Activated CD8-positive, alpha-beta memory T cell treated with anti-CD3 and anti-CD28 coated beads, Interleukin-2, amount 50 U/mL, for 1 hour (primary cell): ENCODE results near the gene IGF2.

Experiments used
- DNase-seq: peaks from one replicate; pipeline ENCODE4 v3.0.0-alpha.2; 2020; ENCODE audit errors: extremely low read depth

IGF2 gene

GRCh38 chr11:2169626-2170570 is 30.7 kb upstream of the IGF2 start:
- no peak for DNase-seq

GRCh38 chr11:2169005-2169378 is 29.8 kb upstream of the IGF2 start:
- no peak for DNase-seq

GRCh38 chr11:2168286-2169004 is 29.3 kb upstream of the IGF2 start:
- DNase-seq: no peak

GRCh38 chr11:2167141-2168045 is 28.2 kb upstream of the IGF2 start:
- no peak for DNase-seq

GRCh38 chr11:2166091-2166851 is 27.1 kb upstream of the IGF2 start:
- DNase-seq: no peak

GRCh38 chr11:2165571-2165970 is 26.4 kb upstream of the IGF2 start:
- DNase-seq: no peak

GRCh38 chr11:2164861-2165555 is 25.8 kb upstream of the IGF2 start:
- DNase-seq: no peak

GRCh38 chr11:2164081-2164480 is 24.9 kb upstream of the IGF2 start:
- no peak for DNase-seq

- DNase-seq: no peak
Measured at GRCh38 chr11:2163428-2163978, 24.3 kb upstream of the IGF2 start.

GRCh38 chr11:2160736-2161259 is 21.6 kb upstream of the IGF2 start, which contains the start of gene INS:
Gene INS (minus strand): TSS chr11:2161209. CDS start chr11:2160971, 238 bp downstream.
- no peak for DNase-seq

GRCh38 chr11:2159536-2160413 is 20.6 kb upstream of the IGF2 start:
- DNase-seq: no peak

- no peak for DNase-seq
Measured at GRCh38 chr11:2158966-2159365, 19.8 kb upstream of the IGF2 start.

- DNase-seq: no peak
Measured at GRCh38 chr11:2158296-2158737, 19.1 kb upstream of the IGF2 start.

- DNase-seq: no peak
Measured at GRCh38 chr11:2157294-2158040, 18.3 kb upstream of the IGF2 start.

GRCh38 chr11:2156416-2157182 is 17.4 kb upstream of the IGF2 start:
- no peak for DNase-seq

- DNase-seq: no peak
Measured at GRCh38 chr11:2155511-2155910, 16.3 kb upstream of the IGF2 start.

GRCh38 chr11:2154889-2155288 is 15.7 kb upstream of the IGF2 start:
- no peak for DNase-seq
